Gastroesophageal sphincter (tissue), 3 donors: ENCODE measurements around the gene CLCA4.

Experiments used
- CTCF ChIP-seq, 4 experiments: fragments of 200-600 bp in 2 of 4; fragments of 450-650 bp in 2 of 4; sonication (generic) in 1 of 4; IDR thresholded peaks; one replicate each; pipeline ENCODE4 v1.5.1; 2017 to 2019; ENCODE audit warnings: antibody characterized with exemption in 4 of 4, mild to moderate bottlenecking in 2 of 4, moderate library complexity in 2 of 4
- EP300 ChIP-seq: sonication (generic); formaldehyde crosslinking; IDR thresholded peaks from one replicate; pipeline ENCODE4 v1.6.1; 2017; ENCODE audit warnings: antibody characterized with exemption, mild to moderate bottlenecking
- POLR2A ChIP-seq, 2 donors: fragments of 450-650 bp; IDR thresholded peaks; one replicate each; pipeline ENCODE4 v1.6.1; 2017; ENCODE audit warnings: antibody characterized with exemption in 2 of 2, mild to moderate bottlenecking in 2 of 2, moderate library complexity in 1 of 2
- POLR2AphosphoS5 ChIP-seq: sonication (generic); formaldehyde crosslinking; IDR thresholded peaks from one replicate; pipeline ENCODE4 v1.6.1; 2017; ENCODE audit warnings: antibody characterized with exemption

GRCh38 chr1:86515597-86515996, 31.3 kb upstream of the CLCA4 start:
- TF ChIP-seq CTCF (IDR thresholded peaks at IDR 0.05) (peak in 1 of 4 experiments; percentile 12), POLR2A (IDR thresholded peaks at IDR 0.05) (no peak), POLR2AphosphoS5 (no peak), EP300 (no peak)
